Calu3 (cell line): ENCODE results near the gene ZKSCAN1. TPM values are rescaled to one million over a fixed set of nuclear protein-coding genes. Genes with fewer than 3 reads are reported as not detected.

Experiments
- BruUV-seq: library from RNA; stranded (reverse); fragments of 400-500 nt; replicated peaks from 2 replicates; lab custom pipeline; 2021; lab: Mats Ljungman, UMichigan
- CTCF ChIA-PET: fragments of 300-600 bp; sonication (Branson Sonifier 250); formaldehyde crosslinking; loops from one replicate; lab custom pipeline; 2022; ENCODE audit warnings: antibody characterized with exemption; lab: Charles Lee
- DNase-seq: peaks from one replicate; pipeline ENCODE4 v3.0.0; 2022
- H3K27ac Mint-ChIP-seq: one replicate; pipeline ENCODE4 v1.8.0; 2022; ENCODE audit warnings: mixed read lengths; ENCODE audit not compliant: unreplicated experiment
- H3K27me3 Mint-ChIP-seq: one replicate; pipeline ENCODE4 v1.8.0; 2022; ENCODE audit warnings: mixed read lengths; ENCODE audit not compliant: unreplicated experiment
- H3K36me3 Mint-ChIP-seq: one replicate; pipeline ENCODE4 v1.8.0; 2022; ENCODE audit warnings: mild to moderate bottlenecking, moderate library complexity, mixed read lengths; ENCODE audit not compliant: insufficient read depth, unreplicated experiment
- H3K4me1 Mint-ChIP-seq: one replicate; pipeline ENCODE4 v1.8.0; 2022; ENCODE audit warnings: mild to moderate bottlenecking, low read depth, mixed read lengths; ENCODE audit not compliant: unreplicated experiment
- H3K4me3 Mint-ChIP-seq: one replicate; pipeline ENCODE4 v1.8.0; 2022; ENCODE audit warnings: mild to moderate bottlenecking, low read depth, moderate library complexity, mixed read lengths; ENCODE audit not compliant: unreplicated experiment
- H3K9me3 Mint-ChIP-seq: one replicate; pipeline ENCODE4 v1.8.0; 2022; ENCODE audit warnings: low read depth, mixed read lengths; ENCODE audit not compliant: unreplicated experiment
- CTCF ChIP-seq: fragments of 200-600 bp; IDR thresholded peaks from one replicate; pipeline ENCODE4 v1.8.0; 2022; ENCODE audit warnings: antibody characterized with exemption; ENCODE audit not compliant: unreplicated experiment
- intact Hi-C: fragments of 100-400 bp; cut with micrococcal nuclease; formaldehyde crosslinking; loops from one replicate; pipeline ENCODE4 v1.10.0; 2022; ENCODE audit not compliant: unreplicated experiment
- total RNA-seq: library from RNA; stranded (reverse); gene quantifications from 2 replicates; pipeline ENCODE4 v1.2.3, GENCODE V29; 2022

The ZKSCAN1 gene
- total RNA-seq, 1 experiment from 2014 or later = 56.6 TPM

- Mint-ChIP-seq H3K9me3 (peaks cover 6% of the 10 kb centered on the region), H3K4me3 (no peak overlapping the region), H3K4me1 (no peaks in the 10 kb centered on the region), H3K36me3 (peaks cover 88% of the 10 kb centered on the region), H3K27ac (no peak overlapping the region), H3K27me3 (no peaks in the 10 kb centered on the region)
- TF ChIP-seq CTCF = no peak
- no TSS peak for BruUV-seq
- CTCF ChIA-PET = no interaction called here
- intact Hi-C loops = no loop called here
- DNase-seq = no peak
Measured at GRCh38 chr7:100077205-100077604, 61.8 kb downstream of the ZKSCAN1 start.

- CTCF ChIA-PET = interaction anchor here (0.7 kb wide), 1 partner anchor 9 kb away, joined by 3 read pairs; no protein-coding TSS in a partner anchor
- peaks cover 11% of the 10 kb centered on the region for H3K4me1 Mint-ChIP-seq
- peak overlapping the region; percentile 20 for H3K4me3 Mint-ChIP-seq
- no peak for TF ChIP-seq CTCF
- DNase-seq = no peak
- intact Hi-C loops = no loop called here
- no peak overlapping the region for H3K27ac Mint-ChIP-seq
- BruUV-seq = no TSS peak
- H3K9me3 Mint-ChIP-seq = peaks cover 3% of the 10 kb centered on the region
- no peaks in the 10 kb centered on the region for H3K27me3 Mint-ChIP-seq
- peaks cover 75% of the 10 kb centered on the region for H3K36me3 Mint-ChIP-seq
Measured at GRCh38 chr7:100079024-100079560, 63.7 kb downstream of the ZKSCAN1 start.

- intact Hi-C loops = no loop called here
- Mint-ChIP-seq H3K27ac (peak overlapping the region; percentile 85), H3K27me3 (no peaks in the 10 kb centered on the region), H3K4me1 (peaks cover 11% of the 10 kb centered on the region), H3K36me3 (peaks cover 56% of the 10 kb centered on the region), H3K9me3 (no peaks in the 10 kb centered on the region), H3K4me3 (peak overlapping the region; percentile 80)
- BruUV-seq = TSS peak; percentile 59
- DNase-seq = no peak
- TF ChIP-seq CTCF = no peak
- CTCF ChIA-PET = no interaction called here
Measured at GRCh38 chr7:100080907-100081534, 65.6 kb downstream of the ZKSCAN1 start.

- DNase-seq = peak; percentile 95
- peak; percentile 69 for TF ChIP-seq CTCF
- intact Hi-C loops = no loop called here
- no peaks in the 10 kb centered on the region for H3K9me3 Mint-ChIP-seq
- BruUV-seq = no TSS peak
- peaks cover 50% of the 10 kb centered on the region for H3K36me3 Mint-ChIP-seq
- H3K27ac Mint-ChIP-seq = peak within 1 kb of the TSS; percentile 85
- no peaks in the 10 kb centered on the region for H3K27me3 Mint-ChIP-seq
- peak within 1 kb of the TSS; percentile 80 for H3K4me3 Mint-ChIP-seq
- H3K4me1 Mint-ChIP-seq = peaks cover 11% of the 10 kb centered on the region
- CTCF ChIA-PET = interaction anchor here (1.2 kb wide), 1 partner anchor 88 kb away, joined by 11 read pairs; no protein-coding TSS in a partner anchor
Measured at GRCh38 chr7:100081535-100082102, 66.2 kb downstream of the ZKSCAN1 start, which contains the start of gene ZNF3. Gene ZNF3, minus strand, starts transcription at chr7:100081723. Its CDS starts 4,366 bp downstream, at chr7:100077357.
